Measurements from ENCODE around the gene CRYBA1.
"Not testable (repeated sequence)": the region's sequence is repeated elsewhere in the genome, so short reads cannot be mapped to it uniquely, and the experiment has no call there.

The CRYBA1 gene, protein sequence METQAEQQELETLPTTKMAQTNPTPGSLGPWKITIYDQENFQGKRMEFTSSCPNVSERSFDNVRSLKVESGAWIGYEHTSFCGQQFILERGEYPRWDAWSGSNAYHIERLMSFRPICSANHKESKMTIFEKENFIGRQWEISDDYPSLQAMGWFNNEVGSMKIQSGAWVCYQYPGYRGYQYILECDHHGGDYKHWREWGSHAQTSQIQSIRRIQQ

GRCh38 chr17:29246628-29247027 is at the start of gene CRYBA1:
Gene CRYBA1, plus strand, starts transcription at chr17:29246859. Its CDS starts 5 bp downstream, at chr17:29246864.
- no peak within 1 kb of the TSS for H3K27ac ChIP-seq
- no peak for TF ChIP-seq ZFX (IDR thresholded peaks at IDR 0.05)
- no peak for TF ChIP-seq CTCF (conservative IDR thresholded peaks at IDR 0.05)

DNA sequence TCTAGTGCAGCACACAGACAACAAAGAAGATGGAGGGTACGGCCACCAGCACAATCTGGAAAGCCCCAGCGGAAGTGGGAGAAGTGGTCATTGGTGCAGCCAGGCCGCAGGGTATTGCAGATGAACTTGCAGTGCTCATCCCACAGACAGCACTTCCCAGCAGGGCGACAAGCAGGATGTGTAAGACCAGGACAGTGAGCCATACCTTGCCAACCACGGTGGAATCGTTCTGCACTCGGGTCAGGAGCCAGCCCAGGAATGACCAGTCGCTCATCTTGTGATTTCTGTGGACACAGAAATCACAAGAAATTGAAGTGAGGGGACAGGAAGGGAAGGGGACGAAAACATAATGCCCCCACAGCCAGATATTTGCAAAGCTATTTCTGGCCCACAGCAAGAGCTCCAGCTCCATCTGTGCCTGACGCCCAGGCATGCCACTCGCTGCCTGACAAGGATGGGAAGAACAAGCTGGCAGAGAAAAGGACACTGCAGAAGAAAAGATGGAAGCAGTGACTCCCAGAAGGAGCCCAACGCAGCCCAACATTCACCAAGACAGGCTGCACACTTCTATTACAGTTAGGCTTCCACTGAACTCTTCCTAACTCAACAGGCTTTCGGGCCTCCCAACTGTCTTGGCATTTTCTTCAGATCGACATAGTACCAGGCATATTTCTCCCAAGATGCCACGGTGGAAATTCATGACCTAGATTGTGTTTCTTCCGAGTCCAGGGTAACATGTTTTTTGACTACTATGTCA is 49.0 kb upstream of the CRYBA1 start:
- H3K27ac ChIP-seq = no peak overlapping the region
- TF ChIP-seq CTCF (conservative IDR thresholded peaks at IDR 0.05) = no peak
- no peak for TF ChIP-seq ZFX (IDR thresholded peaks at IDR 0.05)

- not testable (repeated sequence) for H3K27ac ChIP-seq
Measured at GRCh38 chr17:29204068-29204804, 42.4 kb upstream of the CRYBA1 start.

DNA sequence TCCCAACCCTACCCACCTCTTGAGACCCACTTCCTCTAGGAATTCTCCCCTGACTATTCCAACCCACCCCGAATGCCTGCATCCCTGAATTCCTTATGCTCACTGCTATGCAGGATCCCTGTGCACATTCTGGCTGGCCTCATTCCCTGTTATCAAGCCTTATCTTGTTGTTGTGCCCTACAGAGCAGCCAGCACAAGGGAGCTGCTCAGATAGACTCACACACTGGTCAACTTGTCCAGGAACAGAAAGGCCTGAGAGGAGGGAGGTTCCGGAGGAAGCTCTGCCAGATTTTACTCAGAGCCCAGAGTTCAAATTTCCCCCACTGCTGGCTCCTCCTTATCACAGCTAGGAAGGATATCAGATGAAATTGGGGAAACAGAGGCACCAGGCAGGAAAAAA is 41.6 kb upstream of the CRYBA1 start:
- H3K27ac ChIP-seq = no peak overlapping the region
- TF ChIP-seq ZFX (IDR thresholded peaks at IDR 0.05) (no peak), CTCF (conservative IDR thresholded peaks at IDR 0.05) (no peak)

DNA sequence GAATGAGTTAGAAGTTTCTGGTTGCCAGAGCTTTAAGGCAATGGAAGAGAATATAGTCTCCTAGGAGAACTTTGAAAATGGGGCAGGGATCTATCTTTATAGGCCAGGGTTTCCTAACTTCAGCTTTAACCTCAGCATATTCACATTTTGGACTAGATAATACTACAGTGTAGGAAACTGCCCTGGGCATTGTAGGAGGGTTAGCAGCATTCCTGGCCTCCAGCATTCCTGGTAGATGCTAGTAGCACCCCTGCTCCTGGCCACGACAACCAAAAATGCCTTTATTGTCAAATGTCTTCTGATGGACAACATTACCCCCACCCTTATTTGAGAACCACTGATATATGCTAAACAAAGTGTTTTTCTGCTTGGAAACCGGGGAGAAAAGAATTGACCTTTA is 38.7 kb upstream of the CRYBA1 start:
- H3K27ac ChIP-seq = no peak overlapping the region
- TF ChIP-seq ZFX (IDR thresholded peaks at IDR 0.05) (no peak), CTCF (conservative IDR thresholded peaks at IDR 0.05) (no peak)

DNA sequence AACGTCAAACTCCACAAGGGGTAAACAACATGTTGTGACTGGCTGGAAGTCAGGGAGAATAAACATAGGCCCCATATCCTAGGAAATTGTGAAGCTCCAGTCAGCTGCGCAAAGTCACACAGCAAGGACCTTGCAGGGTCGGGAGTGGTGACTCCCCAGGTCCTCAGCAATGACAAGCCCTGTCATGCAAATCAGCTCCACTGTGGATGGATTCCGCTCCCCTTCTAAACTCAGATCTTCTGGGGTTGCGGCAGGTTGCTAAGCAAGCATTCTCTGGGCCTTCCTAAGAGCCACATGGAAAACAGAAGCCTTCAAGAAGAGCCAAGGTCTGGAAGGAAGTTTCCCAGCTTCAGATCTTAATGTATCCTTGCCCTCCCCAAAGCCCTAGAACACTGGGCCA is 37.6 kb upstream of the CRYBA1 start:
- TF ChIP-seq ZFX (IDR thresholded peaks at IDR 0.05) = no peak
- no peak for TF ChIP-seq CTCF (conservative IDR thresholded peaks at IDR 0.05)
- no peak overlapping the region for H3K27ac ChIP-seq

DNA sequence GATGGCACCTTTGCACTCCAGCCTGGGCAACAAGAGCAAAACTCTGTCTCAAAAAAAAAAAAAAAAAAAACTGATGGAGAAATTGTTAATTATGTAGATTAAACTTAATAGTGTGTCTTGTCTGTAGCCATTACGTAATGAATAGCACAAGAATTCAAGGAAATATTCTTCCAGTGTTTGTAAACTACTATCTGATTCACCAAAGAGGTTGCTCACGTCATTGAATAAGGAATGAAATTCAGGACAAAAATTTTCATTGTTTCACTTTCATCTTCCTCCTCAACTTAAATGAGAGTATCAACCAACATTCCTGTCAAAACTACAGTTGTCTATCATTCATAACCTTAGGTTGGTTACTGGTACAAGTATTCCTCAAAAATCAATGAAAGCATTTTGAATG is 35.8 kb upstream of the CRYBA1 start:
- no peak overlapping the region for H3K27ac ChIP-seq
- no peak for TF ChIP-seq ZFX (IDR thresholded peaks at IDR 0.05)
- no peak for TF ChIP-seq CTCF (conservative IDR thresholded peaks at IDR 0.05)

All from C4-2B (cell line).